T-helper 2 cell treated with Interferon-gamma antibody and Interleukin-4, amounts not matched to agents 100 ng/mL and 5 ng/mL, for 36 hours (primary cell): ENCODE measurements around the gene CD38. TPM values are rescaled to one million over a fixed set of nuclear protein-coding genes. Genes with fewer than 3 reads are reported as not detected.
"Not testable (repeated sequence)": the region's sequence is repeated elsewhere in the genome, so short reads cannot be mapped to it uniquely, and the experiment has no call there.

Experiments
- intact Hi-C: fragments of 100-400 bp; cut with micrococcal nuclease; formaldehyde crosslinking; loops from one replicate; pipeline ENCODE4 v1.15.1; 2023
- total RNA-seq: library from RNA; stranded (reverse); gene quantifications from 2 replicates; pipeline ENCODE4 v1.2.3, GENCODE V29; 2022

CD38 gene
- total RNA-seq, 1 donor from 2014 or later: 178 TPM

GRCh38 chr4:15793506-15794363 is 15.6 kb downstream of the CD38 start:
- intact Hi-C loops: loop anchor here (1.0 kb wide), 1 partner anchor 37 kb away; no protein-coding TSS in a partner anchor

GRCh38 chr4:15794426-15794825 is 16.3 kb downstream of the CD38 start:
- intact Hi-C loops: loop anchor here (1.0 kb wide), 1 partner anchor 38 kb away; no protein-coding TSS in a partner anchor

GRCh38 chr4:15794905-15795304 is 16.8 kb downstream of the CD38 start:
- intact Hi-C loops: loop anchor here (1.0 kb wide), 1 partner anchor 39 kb away; no protein-coding TSS in a partner anchor

- intact Hi-C loops: no loop called here
Observed at GRCh38 chr4:15797320-15797719, 19.2 kb downstream of the CD38 start.

GRCh38 chr4:15799141-15799540 is 21.0 kb downstream of the CD38 start:
- intact Hi-C loops: no loop called here

- intact Hi-C loops: no loop called here
Observed at GRCh38 chr4:15799701-15800100, 21.6 kb downstream of the CD38 start.

GRCh38 chr4:15802497-15802896 is 24.4 kb downstream of the CD38 start:
- intact Hi-C loops: not testable (repeated sequence)

- intact Hi-C loops: loop anchor here (1.0 to 5.0 kb wide), 4 partner anchors 76 to 195 kb away; no protein-coding TSS in a partner anchor
Observed at GRCh38 chr4:15805583-15806517, 27.7 kb downstream of the CD38 start.

GRCh38 chr4:15809058-15809457 is 30.9 kb downstream of the CD38 start:
- intact Hi-C loops: loop anchor here (5.0 kb wide), 1 partner anchor 73 kb away; no protein-coding TSS in a partner anchor

GRCh38 chr4:15809466-15809865 is 31.3 kb downstream of the CD38 start:
- intact Hi-C loops: loop anchor here (5.0 kb wide), 1 partner anchor 73 kb away; no protein-coding TSS in a partner anchor

- intact Hi-C loops: no loop called here
Observed at GRCh38 chr4:15811703-15812337, 33.7 kb downstream of the CD38 start.

- intact Hi-C loops: no loop called here
Observed at GRCh38 chr4:15832523-15833451, 54.7 kb downstream of the CD38 start.

GRCh38 chr4:15833801-15834200 is 55.7 kb downstream of the CD38 start:
- intact Hi-C loops: no loop called here

GRCh38 chr4:15836362-15836761 is 58.2 kb downstream of the CD38 start:
- intact Hi-C loops: no loop called here

- intact Hi-C loops: no loop called here
Observed at GRCh38 chr4:15837591-15837990, 59.5 kb downstream of the CD38 start.

GRCh38 chr4:15841194-15841730 is 63.1 kb downstream of the CD38 start:
- intact Hi-C loops: not testable (repeated sequence)

- intact Hi-C loops: no loop called here
Observed at GRCh38 chr4:15847746-15848145, 69.6 kb downstream of the CD38 start.

- intact Hi-C loops: no loop called here
Observed at GRCh38 chr4:15848191-15848842, 70.2 kb downstream of the CD38 start.

GRCh38 chr4:15851969-15852368 is 73.8 kb downstream of the CD38 start:
- intact Hi-C loops: no loop called here
